Smooth muscle cell (in vitro differentiated cells): ENCODE measurements around the gene SEMA3A. TPM values are rescaled to one million over a fixed set of nuclear protein-coding genes. Genes with fewer than 3 reads are reported as not detected.
"Not testable (repeated sequence)": the region's sequence is repeated elsewhere in the genome, so short reads cannot be mapped to it uniquely, and the experiment has no call there.

Source experiments
- DNase-seq: peaks from one replicate; lab custom pipeline; 2025; ENCODE audit not compliant: unreplicated experiment; lab: John Stamatoyannopoulos, UW
- H2AFZ ChIP-seq: fragments of 200-600 bp; sonication (generic); 2 replicates; pipeline ENCODE4 v1.6.0; 2016; ENCODE audit warnings: antibody characterized with exemption, low read depth, mild to moderate bottlenecking
- H3F3A ChIP-seq: fragments of 200-600 bp; sonication (generic); 2 replicates; pipeline ENCODE4 v1.6.0; 2017; ENCODE audit warnings: antibody characterized with exemption, low read depth
- H3K27ac ChIP-seq: fragments of 200-600 bp; sonication (generic); 2 replicates; pipeline ENCODE4 v1.5.1; 2016; ENCODE audit warnings: low read depth, mild to moderate bottlenecking
- H3K27me3 ChIP-seq: fragments of 200-600 bp; sonication (generic); 2 replicates; pipeline ENCODE4 v1.6.1; 2016; ENCODE audit warnings: low read depth, mild to moderate bottlenecking
- H3K36me3 ChIP-seq: fragments of 200-600 bp; sonication (generic); 2 replicates; pipeline ENCODE4 v1.5.1; 2016; ENCODE audit warnings: low read depth
- H3K4me1 ChIP-seq: fragments of 200-600 bp; sonication (generic); 2 replicates; pipeline ENCODE4 v1.5.1; 2016; ENCODE audit warnings: low read depth
- H3K4me2 ChIP-seq: fragments of 200-600 bp; sonication (generic); 2 replicates; pipeline ENCODE4 v1.6.0; 2016; ENCODE audit warnings: mild to moderate bottlenecking
- H3K4me3 ChIP-seq: fragments of 200-600 bp; sonication (generic); 2 replicates; pipeline ENCODE4 v1.5.1; 2016; ENCODE audit warnings: mild to moderate bottlenecking
- H3K79me2 ChIP-seq: fragments of 200-600 bp; sonication (generic); 2 replicates; pipeline ENCODE4 v1.6.0; 2016; ENCODE audit warnings: low read depth, mild to moderate bottlenecking
- H3K9ac ChIP-seq: fragments of 200-600 bp; sonication (generic); 2 replicates; pipeline ENCODE4 v1.6.0; 2016; ENCODE audit warnings: low read depth
- H3K9me3 ChIP-seq: fragments of 200-600 bp; sonication (generic); replicated peaks from 2 replicates; pipeline ENCODE4 v1.5.1; 2016; ENCODE audit warnings: low read depth
- H4K20me1 ChIP-seq: fragments of 200-600 bp; sonication (generic); 2 replicates; pipeline ENCODE4 v1.6.0; 2016; ENCODE audit warnings: low read depth
- WGBS: methylation state at CpG from one replicate; pipeline ENCODE4 v1.1.7; 2016; ENCODE audit warnings: low lambda C conversion rate; 5-methylcytosine and 5-hydroxymethylcytosine counted together
- polyA plus RNA-seq: library from polyadenylated mRNA; unstranded; fragments of >200 nt; fragmentation: Nextera tagmentation; extraction: Ambion mirVana; gene quantifications from 2 replicates; pipeline ENCODE4 v1.2.1, GENCODE V29; 2016
- total RNA-seq: library from RNA; depleted of rRNA; stranded (reverse); fragments of >200 nt; gene quantifications from 2 replicates; pipeline ENCODE4 v1.2.3, GENCODE V29; 2014
- TF ChIP-seq, protein P1 (sequence below): fragments of 200-600 bp; sonication (generic); IDR thresholded peaks from 2 replicates; pipeline ENCODE4 v1.5.1; 2017; ENCODE audit warnings: borderline replicate concordance, mild to moderate bottlenecking, antibody characterized with exemption; ENCODE audit not compliant: insufficient read depth, poor library complexity, severe bottlenecking

The SEMA3A gene
- total RNA-seq (31.3 and 34.6 TPM in 2 replicates), polyA plus RNA-seq (8.3 and 12.0 TPM in 2 replicates)

DNA sequence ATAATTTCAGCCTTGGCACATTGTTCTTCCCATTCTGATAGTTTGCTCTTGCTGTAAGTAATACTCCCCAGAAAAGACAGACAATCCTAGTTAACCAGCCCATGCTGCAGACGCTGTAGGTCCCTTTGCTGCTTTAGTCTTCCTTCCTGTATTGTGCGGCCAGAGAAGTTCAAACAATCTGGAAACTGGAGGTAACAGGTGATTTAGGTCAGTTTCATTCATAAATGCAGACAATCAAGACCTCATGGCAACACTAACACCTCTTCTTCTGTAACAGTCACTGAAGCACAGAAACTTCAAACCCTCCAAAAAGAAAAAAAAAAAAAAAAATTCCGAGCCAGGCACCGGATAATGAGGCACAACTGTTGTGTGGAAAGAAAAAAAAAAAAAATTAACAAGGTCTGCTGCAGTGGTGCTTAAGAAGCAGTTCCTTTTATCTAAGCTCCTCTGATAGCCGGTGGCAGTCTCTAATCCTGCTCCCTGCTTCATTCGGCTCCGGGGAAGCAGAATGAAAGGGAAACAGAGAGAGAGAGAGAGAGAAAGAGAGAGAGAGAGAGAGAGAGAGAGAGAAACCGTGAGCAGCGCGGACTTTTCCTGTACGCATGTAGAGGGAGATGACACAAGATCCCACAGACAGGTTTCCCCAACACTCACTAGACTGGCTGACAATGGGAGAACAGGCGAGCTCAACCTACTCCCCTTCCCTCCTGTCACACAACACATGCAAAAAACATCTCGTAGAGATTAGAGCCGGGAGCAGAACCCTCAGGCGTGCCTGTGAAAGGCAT lies at the start of gene SEMA3A:
Gene SEMA3A (minus strand): TSS at position 306 of the 788 bp plus-strand sequence. CDS start 203 bp downstream, at position 103.
- peak within 1 kb of the TSS; percentile 55 for H3K9ac ChIP-seq
- H3K4me2 ChIP-seq: peak within 1 kb of the TSS; percentile 86
- TF ChIP-seq, protein P1, sequence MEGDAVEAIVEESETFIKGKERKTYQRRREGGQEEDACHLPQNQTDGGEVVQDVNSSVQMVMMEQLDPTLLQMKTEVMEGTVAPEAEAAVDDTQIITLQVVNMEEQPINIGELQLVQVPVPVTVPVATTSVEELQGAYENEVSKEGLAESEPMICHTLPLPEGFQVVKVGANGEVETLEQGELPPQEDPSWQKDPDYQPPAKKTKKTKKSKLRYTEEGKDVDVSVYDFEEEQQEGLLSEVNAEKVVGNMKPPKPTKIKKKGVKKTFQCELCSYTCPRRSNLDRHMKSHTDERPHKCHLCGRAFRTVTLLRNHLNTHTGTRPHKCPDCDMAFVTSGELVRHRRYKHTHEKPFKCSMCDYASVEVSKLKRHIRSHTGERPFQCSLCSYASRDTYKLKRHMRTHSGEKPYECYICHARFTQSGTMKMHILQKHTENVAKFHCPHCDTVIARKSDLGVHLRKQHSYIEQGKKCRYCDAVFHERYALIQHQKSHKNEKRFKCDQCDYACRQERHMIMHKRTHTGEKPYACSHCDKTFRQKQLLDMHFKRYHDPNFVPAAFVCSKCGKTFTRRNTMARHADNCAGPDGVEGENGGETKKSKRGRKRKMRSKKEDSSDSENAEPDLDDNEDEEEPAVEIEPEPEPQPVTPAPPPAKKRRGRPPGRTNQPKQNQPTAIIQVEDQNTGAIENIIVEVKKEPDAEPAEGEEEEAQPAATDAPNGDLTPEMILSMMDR: no peak
- 0% methylated on average over 15 of the region's 15 CpGs for WGBS
- H3K4me3 ChIP-seq: peak within 1 kb of the TSS; percentile 73
- H4K20me1 ChIP-seq: no peaks in the 10 kb centered on the region
- DNase-seq: no peak
- H2AFZ ChIP-seq: peak within 1 kb of the TSS; percentile 92
- H3K27me3 ChIP-seq: no peaks in the 10 kb centered on the region
- peak within 1 kb of the TSS; percentile 33 for H3K27ac ChIP-seq
- no peaks in the 10 kb centered on the region for H3K9me3 ChIP-seq
- peaks cover 26% of the 10 kb centered on the region for H3K79me2 ChIP-seq
- H3K4me1 ChIP-seq: peaks cover 57% of the 10 kb centered on the region
- H3K36me3 ChIP-seq: no peaks in the 10 kb centered on the region
- H3F3A ChIP-seq: no peaks in the 10 kb centered on the region

GRCh38 chr7:84243037-84243436 lies 48.4 kb upstream of the SEMA3A start:
- DNase-seq, H3K36me3 ChIP-seq, H3K79me2 ChIP-seq, H2AFZ ChIP-seq, H3K27ac ChIP-seq, H3K4me1 ChIP-seq, H3K27me3 ChIP-seq, H3F3A ChIP-seq, H3K9me3 ChIP-seq, H3K9ac ChIP-seq, H4K20me1 ChIP-seq, H3K4me2 ChIP-seq, H3K4me3 ChIP-seq: not testable (repeated sequence)
- WGBS: 94% methylated on average over 6 of the region's 6 CpGs

DNA sequence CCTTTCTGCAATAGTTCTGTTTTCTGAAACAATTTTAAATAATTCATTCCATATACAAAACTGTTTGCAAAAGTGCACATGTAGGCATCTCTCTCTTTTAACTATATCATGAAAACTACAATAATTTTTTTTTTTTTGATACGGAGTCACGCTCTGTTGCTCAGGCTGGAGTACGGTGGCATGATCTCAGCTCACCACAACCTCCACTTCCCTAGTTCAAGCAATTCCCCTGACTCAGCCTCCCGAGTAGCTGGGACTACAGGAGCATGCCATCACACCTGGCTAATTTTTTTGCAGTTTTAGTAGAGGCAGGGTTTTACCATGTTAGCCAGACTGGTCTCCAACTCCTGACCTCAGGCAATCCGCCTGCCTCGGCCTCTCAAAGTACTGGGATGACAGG lies 44.0 kb upstream of the SEMA3A start:
- Histone ChIP-seq H3K9me3 (no peaks in the 10 kb centered on the region), H3K79me2 (no peaks in the 10 kb centered on the region), H3K27me3 (no peaks in the 10 kb centered on the region), H2AFZ (no peak overlapping the region), H3K4me1 (no peaks in the 10 kb centered on the region), H3K4me2 (no peak overlapping the region), H3K36me3 (no peaks in the 10 kb centered on the region), H3F3A (peaks cover 3% of the 10 kb centered on the region), H3K4me3 (no peak overlapping the region), H3K9ac (no peak overlapping the region), H4K20me1 (no peaks in the 10 kb centered on the region), H3K27ac (no peak overlapping the region)
- WGBS: 90% methylated on average over 6 of the region's 6 CpGs
- DNase-seq: no peak
- TF ChIP-seq, protein P1: no peak

DNA sequence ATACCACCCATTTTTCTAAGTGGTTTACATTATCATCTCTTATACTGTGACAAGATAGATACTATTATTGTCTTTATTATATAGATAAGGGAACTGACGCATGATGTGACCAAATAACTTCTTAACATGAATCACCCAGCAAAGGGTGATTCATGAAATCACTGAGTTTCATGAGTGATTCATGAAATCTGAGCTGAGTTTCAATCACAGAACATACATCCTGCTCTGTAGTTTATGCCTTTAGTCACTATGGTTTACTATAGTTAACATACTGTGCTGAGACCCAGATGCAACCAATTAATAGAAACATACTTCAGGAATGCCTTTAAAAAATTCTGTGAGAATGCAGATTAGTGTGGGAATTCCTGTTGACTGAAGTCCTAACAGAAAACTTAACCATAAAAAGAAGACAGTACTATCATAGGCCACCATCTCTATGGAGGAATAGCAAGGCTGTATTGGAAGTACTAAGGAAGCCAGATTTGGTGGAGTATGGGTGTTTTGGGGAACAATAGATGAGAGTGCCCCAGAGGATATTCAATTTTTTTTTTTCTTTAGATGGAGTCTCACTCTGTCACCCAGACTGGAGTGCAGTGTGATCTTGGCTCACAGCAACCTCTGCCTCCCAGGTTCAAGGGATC lies 43.1 kb upstream of the SEMA3A start:
- Histone ChIP-seq H3F3A (peaks cover 5% of the 10 kb centered on the region), H3K4me1 (peaks cover 5% of the 10 kb centered on the region), H3K9ac (peak overlapping the region; percentile 28), H2AFZ (no peak overlapping the region), H3K4me3 (no peak overlapping the region), H4K20me1 (no peaks in the 10 kb centered on the region), H3K4me2 (no peak overlapping the region), H3K36me3 (no peaks in the 10 kb centered on the region), H3K9me3 (no peaks in the 10 kb centered on the region), H3K27ac (peak overlapping the region; percentile 91), H3K79me2 (no peaks in the 10 kb centered on the region), H3K27me3 (no peaks in the 10 kb centered on the region)
- DNase-seq: no peak
- TF ChIP-seq, protein P1: no peak
- WGBS: 8% methylated on average over 1 of the region's 1 CpG
